Activated naive CD8-positive, alpha-beta T cell treated with anti-CD3 and anti-CD28 coated beads, Interleukin-2, amount 10 ng/mL, durations not matched to agents 7 days and 5 days (primary cell): ENCODE data around the gene PRRT2. TPM values are rescaled to one million over a fixed set of nuclear protein-coding genes. Genes with fewer than 3 reads are reported as not detected.

ENCODE experiments used
- total RNA-seq, 2 experiments: library from RNA; stranded (reverse); gene quantifications; one replicate each; pipeline ENCODE4 v1.2.3, GENCODE V29; 2021

PRRT2 gene
- total RNA-seq, 2 experiments from 2014 or later: 2.2 to 2.3 TPM

Other genes with a start within 250 kb of the PRRT2 start
- gene SPN, start 148.9 kb upstream of the PRRT2 start, total RNA-seq: 100 to 1,000 TPM; 255 to 263 TPM
- gene QPRT, start 133.0 kb upstream of the PRRT2 start, total RNA-seq: 10 to 100 TPM in 1 of 2 experiments, 1 to 10 TPM in 1; 7.4 to 10.0 TPM
- gene C16orf54, start 66.2 kb upstream of the PRRT2 start, total RNA-seq: 10 to 100 TPM; 84.2 to 88.0 TPM
- not detected for gene ZG16, start 33.9 kb upstream of the PRRT2 start, total RNA-seq
- gene KIF22, start 21.4 kb upstream of the PRRT2 start, total RNA-seq: 100 to 1,000 TPM; 191 to 199 TPM
- 100 to 1,000 TPM; 395 to 418 TPM for gene MAZ, start 5.7 kb upstream of the PRRT2 start, total RNA-seq
- 10 to 100 TPM; 29.8 to 34.3 TPM for gene PAGR1, start 4.0 kb downstream of the PRRT2 start, total RNA-seq
- 100 to 1,000 TPM; 130 to 136 TPM for gene MVP, start 8.3 kb downstream of the PRRT2 start, total RNA-seq
- gene CDIPT, start 51.0 kb downstream of the PRRT2 start, total RNA-seq: 10 to 100 TPM; 65.0 to 74.7 TPM
- not detected for gene SEZ6L2, start 87.4 kb downstream of the PRRT2 start, total RNA-seq
- gene ASPHD1, start 88.3 kb downstream of the PRRT2 start, total RNA-seq: under 1 TPM in 1 of 2 experiments, not detected in 1; 0.42 TPM
- gene KCTD13, start 114.0 kb downstream of the PRRT2 start, total RNA-seq: 10 to 100 TPM; 49.7 to 50.0 TPM
- 10 to 100 TPM; 67.8 to 74.5 TPM for gene TMEM219, start 149.9 kb downstream of the PRRT2 start, total RNA-seq
- gene TAOK2, start 161.7 kb downstream of the PRRT2 start, total RNA-seq: 10 to 100 TPM; 51.6 to 53.4 TPM
- 10 to 100 TPM; 35.1 to 37.3 TPM for gene HIRIP3, start 183.4 kb downstream of the PRRT2 start, total RNA-seq
- 100 to 1,000 TPM; 113 to 118 TPM for gene INO80E, start 184.0 kb downstream of the PRRT2 start, total RNA-seq
- gene DOC2A, start 198.8 kb downstream of the PRRT2 start, total RNA-seq: not detected
- not detected for gene C16orf92, start 211.0 kb downstream of the PRRT2 start, total RNA-seq
- 1 to 10 TPM; 3.9 to 5.5 TPM for gene TLCD3B, start 219.1 kb downstream of the PRRT2 start, total RNA-seq